HUES48 (cell line): ENCODE data around the gene CCDC73.

ENCODE experiments used
- H3K27ac ChIP-seq: one replicate; pipeline ENCODE4 v1.7.0; 2013; ENCODE audit warnings: low read depth, low read length, inconsistent platforms
- H3K27me3 ChIP-seq: 2 replicates; pipeline ENCODE4 v1.6.1; 2013; ENCODE audit warnings: mild to moderate bottlenecking, low read length; ENCODE audit not compliant: control insufficient read depth, insufficient read depth
- H3K36me3 ChIP-seq: 2 replicates; pipeline ENCODE4 v1.6.1; 2013; ENCODE audit warnings: low read length; ENCODE audit not compliant: control insufficient read depth, insufficient read depth
- H3K4me1 ChIP-seq: 2 replicates; pipeline ENCODE4 v1.6.1; 2013; ENCODE audit warnings: mild to moderate bottlenecking, low read length; ENCODE audit not compliant: control insufficient read depth, insufficient read depth
- H3K4me3 ChIP-seq: 2 replicates; pipeline ENCODE4 v1.5.1; 2013; ENCODE audit warnings: mild to moderate bottlenecking, low read depth, low read length
- H3K9ac ChIP-seq: 2 replicates; pipeline ENCODE4 v1.6.1; 2013; ENCODE audit warnings: mild to moderate bottlenecking, low read depth, low read length, moderate library complexity
- H3K9me3 ChIP-seq: 2 replicates; pipeline ENCODE4 v1.6.1; 2013; ENCODE audit warnings: low read length; ENCODE audit not compliant: control insufficient read depth, insufficient read depth

Gene CCDC73

DNA sequence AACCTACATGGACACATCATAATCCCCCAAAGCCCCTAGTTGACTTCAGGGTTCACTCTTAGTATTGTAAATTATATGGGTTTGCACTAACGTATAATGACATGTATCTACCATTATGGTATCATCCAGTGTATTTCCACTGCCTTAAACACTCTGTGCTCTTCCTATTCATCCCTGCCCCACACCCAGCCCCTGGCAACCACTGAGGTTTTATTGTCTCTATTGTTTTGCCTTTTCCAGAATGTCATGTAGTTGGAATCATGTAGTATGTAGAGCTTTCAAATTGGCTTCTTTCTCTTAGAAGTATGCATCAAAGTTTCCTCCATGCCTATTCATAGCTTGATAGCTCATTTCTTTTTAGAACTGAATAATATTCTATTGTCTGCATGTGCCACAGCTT, 227.3 kb downstream of the CCDC73 start:
- H3K9me3 ChIP-seq: no peaks in the 10 kb centered on the region

GRCh38 chr11:32566517-32566916, 227.9 kb downstream of the CCDC73 start:
- H3K4me3 ChIP-seq: no peak overlapping the region
- H3K27ac ChIP-seq: no peak overlapping the region
- H3K36me3 ChIP-seq: no peaks in the 10 kb centered on the region
- no peak overlapping the region for H3K9ac ChIP-seq
- peaks cover 11% of the 10 kb centered on the region for H3K27me3 ChIP-seq
- H3K4me1 ChIP-seq: peaks cover 9% of the 10 kb centered on the region
- H3K9me3 ChIP-seq: no peaks in the 10 kb centered on the region

More for the DNA sequence above, 227.3 kb downstream of the CCDC73 start:
- peaks cover 10% of the 10 kb centered on the region for H3K4me1 ChIP-seq
- no peak overlapping the region for H3K27ac ChIP-seq
- no peaks in the 10 kb centered on the region for H3K36me3 ChIP-seq
- no peak overlapping the region for H3K9ac ChIP-seq
- no peak overlapping the region for H3K4me3 ChIP-seq
- peaks cover 11% of the 10 kb centered on the region for H3K27me3 ChIP-seq

DNA sequence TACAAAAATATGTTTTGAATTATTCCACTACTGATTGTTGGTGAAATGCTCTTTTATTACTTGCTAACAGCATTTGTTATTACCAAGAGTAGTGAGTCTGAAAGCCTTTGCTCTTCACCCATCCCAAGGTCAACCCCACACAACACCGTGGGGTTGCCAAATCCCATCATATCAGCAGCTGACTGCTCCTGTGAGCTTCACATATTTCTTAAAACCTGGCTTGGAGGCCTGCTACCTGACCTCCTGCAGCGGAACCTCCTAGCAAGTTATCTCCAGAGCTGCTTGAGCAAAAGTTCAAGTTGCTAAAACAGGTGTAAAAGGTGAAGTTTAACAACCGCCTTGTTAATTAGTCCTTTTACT, 230.9 kb downstream of the CCDC73 start:
- Histone ChIP-seq H3K4me1 (no peaks in the 10 kb centered on the region), H3K9me3 (no peaks in the 10 kb centered on the region), H3K27me3 (no peaks in the 10 kb centered on the region), H3K4me3 (no peak overlapping the region), H3K27ac (no peak overlapping the region), H3K9ac (no peak overlapping the region), H3K36me3 (no peaks in the 10 kb centered on the region)

GRCh38 chr11:32562839-32563599, 231.4 kb downstream of the CCDC73 start:
- Histone ChIP-seq H3K4me3 (no peak overlapping the region), H3K4me1 (no peaks in the 10 kb centered on the region), H3K36me3 (no peaks in the 10 kb centered on the region), H3K27me3 (no peaks in the 10 kb centered on the region), H3K9me3 (no peaks in the 10 kb centered on the region), H3K9ac (no peak overlapping the region), H3K27ac (no peak overlapping the region)

- no peak overlapping the region for H3K4me3 ChIP-seq
- no peaks in the 10 kb centered on the region for H3K9me3 ChIP-seq
- no peak overlapping the region for H3K27ac ChIP-seq
- no peaks in the 10 kb centered on the region for H3K4me1 ChIP-seq
- no peaks in the 10 kb centered on the region for H3K27me3 ChIP-seq
- H3K36me3 ChIP-seq: no peaks in the 10 kb centered on the region
- no peak overlapping the region for H3K9ac ChIP-seq
These were observed 232.6 kb downstream of the CCDC73 start for GRCh38 chr11:32561835-32562234.

- H3K36me3 ChIP-seq: no peaks in the 10 kb centered on the region
- H3K27ac ChIP-seq: no peak overlapping the region
- no peaks in the 10 kb centered on the region for H3K4me1 ChIP-seq
- no peaks in the 10 kb centered on the region for H3K9me3 ChIP-seq
- H3K9ac ChIP-seq: no peak overlapping the region
- no peaks in the 10 kb centered on the region for H3K27me3 ChIP-seq
- no peak overlapping the region for H3K4me3 ChIP-seq
These were observed 238.6 kb downstream of the CCDC73 start for GRCh38 chr11:32555895-32556294.

DNA sequence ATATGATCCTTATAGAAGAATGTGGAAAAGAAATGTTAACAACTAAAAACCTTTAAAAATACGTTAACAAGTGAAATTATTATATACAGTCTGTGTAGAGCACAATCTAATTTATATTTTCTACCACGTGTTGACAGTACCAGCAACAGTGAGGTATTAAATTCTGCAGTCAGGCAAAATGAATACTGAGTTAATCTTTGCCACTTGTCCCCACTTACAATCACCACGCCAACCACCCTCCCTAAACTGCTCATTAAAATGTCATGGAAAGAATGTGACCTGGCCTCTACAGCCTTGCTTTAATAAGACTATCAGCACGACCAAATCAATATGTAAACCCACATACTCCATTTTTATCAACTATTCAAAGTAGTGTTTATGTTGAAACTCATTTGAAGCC, 239.4 kb downstream of the CCDC73 start:
- H3K27ac ChIP-seq: no peak overlapping the region
- H3K36me3 ChIP-seq: no peaks in the 10 kb centered on the region
- H3K4me3 ChIP-seq: no peak overlapping the region
- no peak overlapping the region for H3K9ac ChIP-seq
- H3K9me3 ChIP-seq: no peaks in the 10 kb centered on the region
- H3K27me3 ChIP-seq: no peaks in the 10 kb centered on the region
- no peaks in the 10 kb centered on the region for H3K4me1 ChIP-seq
